GM12878 (cell line): ENCODE results near the gene BEND7. TPM values are rescaled to one million over a fixed set of nuclear protein-coding genes. Genes with fewer than 3 reads are reported as not detected.

Experiments
- ATAC-seq: fragments of 200-7000 bp; cut with Tn5 transposase; 3 replicates; pipeline ENCODE4 v1.9.1; 2020; ENCODE audit warnings: mild to moderate bottlenecking, moderate library complexity
- BruUV-seq: library from RNA; stranded (reverse); fragments of 400-500 nt; replicated peaks from 2 replicates; lab custom pipeline; 2021; lab: Mats Ljungman, UMichigan
- CTCF ChIA-PET: fragments of 300-600 bp; sonication (Branson Sonifier 250); formaldehyde crosslinking; extraction: SDS; loops from one replicate; lab custom pipeline; 2021; ENCODE audit warnings: inconsistent platforms; lab: Yijun Ruan, JAX
- POLR2A ChIA-PET: fragments of 350-600 bp; formaldehyde crosslinking; extraction: SDS; loops from one replicate; lab custom pipeline; 2021; ENCODE audit warnings: inconsistent platforms; lab: Charles Lee
- RAD21 ChIA-PET: fragments of 300-600 bp; sonication (Branson Sonifier 250); formaldehyde crosslinking; loops from one replicate; lab custom pipeline; 2023; ENCODE audit warnings: antibody characterized with exemption; ENCODE audit not compliant: unreplicated experiment; lab: Charles Lee
- SMC1A ChIA-PET: fragments of 300-600 bp; sonication (Branson Sonifier 250); formaldehyde crosslinking; loops from one replicate; lab custom pipeline; 2023; ENCODE audit not compliant: unreplicated experiment, uncharacterized antibody; lab: Charles Lee
- DNase-seq: peaks from one replicate; pipeline ENCODE4 v3.0.0-alpha.2; 2011; ENCODE audit warnings: low read depth, low spot score
- FAIRE-seq: peaks from 3 replicates; lab custom pipeline; 2011; peaks lifted over from hg19 to GRCh38; lab: Jason Lieb, UNC
- H2AFZ ChIP-seq: 2 replicates; pipeline ENCODE4 v1.6.0; 2011; ENCODE audit warnings: low read depth, low read length, control low read depth; ENCODE audit not compliant: control insufficient read depth
- H3K27ac ChIP-seq: 2 replicates; pipeline ENCODE4 v1.5.1; 2011; ENCODE audit warnings: control low read depth; ENCODE audit not compliant: control insufficient read depth, insufficient read depth
- H3K27me3 ChIP-seq, 2 experiments: replicated peaks in 1 of 2; 2 replicates each; pipeline versions ENCODE4 v1.6.0 to v1.6.1; 2011; ENCODE audit warnings: low read length in 1 of 2; ENCODE audit not compliant: control insufficient read depth in 2 of 2, insufficient read depth in 2 of 2
- H3K36me3 ChIP-seq, 2 experiments: 2 replicates each; pipeline ENCODE4 v1.5.1; 2011; ENCODE audit warnings: low read length in 1 of 2; ENCODE audit not compliant: control insufficient read depth in 2 of 2, insufficient read depth in 2 of 2
- H3K4me1 ChIP-seq: 2 replicates; pipeline ENCODE4 v1.6.1; 2011; ENCODE audit warnings: mild to moderate bottlenecking, low read length, moderate library complexity, mixed read lengths; ENCODE audit not compliant: control insufficient read depth, insufficient read depth
- H3K4me2 ChIP-seq: 2 replicates; pipeline ENCODE4 v1.6.0; 2011; ENCODE audit warnings: control low read depth; ENCODE audit not compliant: control insufficient read depth, insufficient read depth
- H3K4me3 ChIP-seq: fragments of 200-600 bp; sonication (generic); 2 replicates; pipeline ENCODE4 v1.5.1; 2016
- H3K79me2 ChIP-seq: 2 replicates; pipeline ENCODE4 v1.6.0; 2011; ENCODE audit warnings: low read length; ENCODE audit not compliant: control insufficient read depth, insufficient read depth
- H3K9ac ChIP-seq: 2 replicates; pipeline ENCODE4 v1.8.0; 2011; ENCODE audit warnings: low read length, control low read depth, mixed read lengths; ENCODE audit not compliant: control insufficient read depth, insufficient read depth
- H3K9me3 ChIP-seq: replicated peaks from 3 replicates; pipeline ENCODE4 v1.5.1; 2011; ENCODE audit warnings: mild to moderate bottlenecking, low read length; ENCODE audit not compliant: control insufficient read depth, insufficient read depth
- H4K20me1 ChIP-seq: 2 replicates; pipeline ENCODE4 v1.6.0; 2011; ENCODE audit not compliant: control insufficient read depth, insufficient read depth
- ATF7 ChIP-seq: fragments of 450-650 bp; IDR thresholded peaks from 2 replicates; pipeline ENCODE4 v1.6.1; 2016; ENCODE audit warnings: low read depth, mild to moderate bottlenecking
- CBX3 ChIP-seq: fragments of 200-600 bp; sonication (generic); IDR thresholded peaks from 2 replicates; pipeline ENCODE4 v1.6.1; 2016; ENCODE audit warnings: low read depth, borderline replicate concordance
- ETV6 ChIP-seq, 2 experiments: fragments of 450-650 bp in 1 of 2; IDR thresholded peaks in 1 of 2; conservative IDR thresholded peaks in 1 of 2; 2 replicates each; pipeline ENCODE4 v1.6.1; 2014; ENCODE audit warnings: antibody characterized with exemption in 1 of 2, borderline replicate concordance in 1 of 2, low read depth in 1 of 2, mild to moderate bottlenecking in 1 of 2, moderate library complexity in 1 of 2
- HDGF ChIP-seq: fragments of 450-650 bp; IDR thresholded peaks from 2 replicates; pipeline ENCODE4 v1.6.1; 2016; ENCODE audit warnings: antibody characterized with exemption
- KDM1A ChIP-seq: fragments of 200-600 bp; sonication (generic); IDR thresholded peaks from 2 replicates; pipeline ENCODE4 v1.6.1; 2016; ENCODE audit warnings: borderline replicate concordance
- KLF5 ChIP-seq: fragments of 450-650 bp; IDR thresholded peaks from 2 replicates; pipeline ENCODE4 v1.6.1; 2014; ENCODE audit warnings: mild to moderate bottlenecking; ENCODE audit not compliant: partially characterized antibody
- MTA2 ChIP-seq: fragments of 450-650 bp; IDR thresholded peaks from 2 replicates; pipeline ENCODE4 v1.6.1; 2016; ENCODE audit warnings: low read depth, mild to moderate bottlenecking, moderate library complexity
- PBX3 ChIP-seq: IDR thresholded peaks from 2 replicates; pipeline ENCODE4 v1.6.1; 2011; ENCODE audit warnings: mild to moderate bottlenecking, low read depth, low read length, moderate library complexity; ENCODE audit not compliant: insufficient replicate concordance
- RAD51 ChIP-seq: fragments of 450-650 bp; IDR thresholded peaks from 2 replicates; pipeline ENCODE4 v1.6.1; 2016; ENCODE audit warnings: moderate library complexity, mild to moderate bottlenecking, inconsistent platforms
- TARDBP ChIP-seq: IDR thresholded peaks from 2 replicates; pipeline ENCODE4 v1.6.1; 2016; ENCODE audit warnings: borderline replicate concordance
- ZBED1 ChIP-seq: IDR thresholded peaks from 2 replicates; pipeline ENCODE4 v1.6.1; 2016; ENCODE audit warnings: borderline replicate concordance
- WGBS: methylation state at CpG from one replicate; pipeline ENCODE4 v1.1.6; 2016; ENCODE audit warnings: low lambda C conversion rate; ENCODE audit not compliant: insufficient replicate concordance, insufficient coverage; ENCODE audit errors: missing lambda C conversion rate; 5-methylcytosine and 5-hydroxymethylcytosine counted together
- in situ Hi-C: fragments of 300-500 bp; cut with MboI; formaldehyde crosslinking; loops from 9 replicates; pipeline ENCODE4 v1.14.3; 2018; ENCODE audit warnings: mixed read lengths
- intact Hi-C: fragments of 100-400 bp; cut with micrococcal nuclease; formaldehyde crosslinking; loops from one replicate; pipeline ENCODE4 v1.14.2; 2022; ENCODE audit not compliant: unreplicated experiment
- polyA plus RNA-seq, 11 experiments: library from polyadenylated mRNA; depleted of rRNA in 4 of 11; unstranded in 6 of 11; stranded (reverse) in 5 of 11; fragments of >200 nt; fragmentation: Nextera tagmentation in 4 of 11; fragmentation: Illumina TruSeq in 1 of 11; extraction: Ambion mirVana in 4 of 11; extraction: Trizol in 1 of 11; gene quantifications; 1 replicate in 1 of 11; 2 replicates in 10 of 11; pipeline versions ENCODE4 v1.2.1 to v1.2.3, GENCODE V29; 2011 to 2016; ENCODE audit warnings: inconsistent platforms in 2 of 11, missing spikeins in 2 of 11, low read depth in 1 of 11
- total RNA-seq, 4 experiments: library from RNA; depleted of rRNA in 3 of 4; stranded (reverse); fragments of >200 nt in 3 of 4; fragmentation: Illumina TruSeq in 1 of 4; extraction: Trizol in 1 of 4; gene quantifications; 2 replicates each; pipeline versions ENCODE4 v1.2.1 to v1.2.3, GENCODE V29; 2013 to 2021
- TF ChIP-seq, protein P1 (sequence below): fragments of 450-650 bp; IDR thresholded peaks from 2 replicates; pipeline ENCODE4 v1.6.1; 2017; ENCODE audit warnings: mild to moderate bottlenecking, moderate library complexity

BEND7 gene
- total and polyA plus RNA-seq, 10 of the 15 experiments (the other 5 are each of a cell fraction or from before 2014, with no cell fraction given) = not detected

GRCh38 chr10:13573960-13574359 lies 45.1 kb upstream of the BEND7 start:
- Histone ChIP-seq H3K4me1 (no peaks in the 10 kb centered on the region), H3K4me2 (no peak overlapping the region), H3K36me3 (no peaks in the 10 kb centered on the region), H4K20me1 (no peaks in the 10 kb centered on the region), H3K9me3 (no peaks in the 10 kb centered on the region), H3K27me3 (peaks cover 0 to under 1% of the 10 kb centered on the region in 2 experiments; a peak in 1 of 4 replicates), H2AFZ (no peak overlapping the region), H3K27ac (no peak overlapping the region), H3K79me2 (no peaks in the 10 kb centered on the region), H3K4me3 (no peak overlapping the region), H3K9ac (no peak overlapping the region)
- in situ Hi-C loops = no loop called here
- no peak for DNase-seq
- no peak for ATAC-seq
- intact Hi-C loops = no loop called here
- ChIA-PET RAD21 (no interaction called here), POLR2A (no interaction called here), CTCF (interaction anchor here (0.7 to 1.2 kb wide), 2 partner anchors 24 to 518 kb away, joined by 3 read pairs; no protein-coding TSS in a partner anchor)
- no TSS peak for BruUV-seq
- no peak for FAIRE-seq
- WGBS = 47% methylated on average over 4 of the region's 4 CpGs
- TF ChIP-seq KDM1A (no peak), TARDBP (no peak), RAD51 (no peak), ZBED1 (no peak)
- TF ChIP-seq, all 136 proteins: peak for 0
- SMC1A ChIA-PET = no interaction called here

GRCh38 chr10:13571541-13571940 lies 42.7 kb upstream of the BEND7 start:
- ChIA-PET POLR2A (no interaction called here), SMC1A (interaction anchor here (1.3 kb wide), 1 partner anchor 23 kb away, joined by 3 read pairs; no protein-coding TSS in a partner anchor)
- BruUV-seq = no TSS peak
- TF ChIP-seq MTA2 (no peak), HDGF (no peak), KLF5 (no peak), CBX3 (no peak), PBX3 (no peak), ATF7 (no peak), ETV6 (conservative IDR thresholded peaks at IDR 0.05 in 1 of 2, IDR thresholded peaks at IDR 0.05 in 1 of 2; ENCODE audit: borderline replicate concordance in 1 of 2, low read depth in 1 of 2) (no peak)
- TF ChIP-seq, protein P1, sequence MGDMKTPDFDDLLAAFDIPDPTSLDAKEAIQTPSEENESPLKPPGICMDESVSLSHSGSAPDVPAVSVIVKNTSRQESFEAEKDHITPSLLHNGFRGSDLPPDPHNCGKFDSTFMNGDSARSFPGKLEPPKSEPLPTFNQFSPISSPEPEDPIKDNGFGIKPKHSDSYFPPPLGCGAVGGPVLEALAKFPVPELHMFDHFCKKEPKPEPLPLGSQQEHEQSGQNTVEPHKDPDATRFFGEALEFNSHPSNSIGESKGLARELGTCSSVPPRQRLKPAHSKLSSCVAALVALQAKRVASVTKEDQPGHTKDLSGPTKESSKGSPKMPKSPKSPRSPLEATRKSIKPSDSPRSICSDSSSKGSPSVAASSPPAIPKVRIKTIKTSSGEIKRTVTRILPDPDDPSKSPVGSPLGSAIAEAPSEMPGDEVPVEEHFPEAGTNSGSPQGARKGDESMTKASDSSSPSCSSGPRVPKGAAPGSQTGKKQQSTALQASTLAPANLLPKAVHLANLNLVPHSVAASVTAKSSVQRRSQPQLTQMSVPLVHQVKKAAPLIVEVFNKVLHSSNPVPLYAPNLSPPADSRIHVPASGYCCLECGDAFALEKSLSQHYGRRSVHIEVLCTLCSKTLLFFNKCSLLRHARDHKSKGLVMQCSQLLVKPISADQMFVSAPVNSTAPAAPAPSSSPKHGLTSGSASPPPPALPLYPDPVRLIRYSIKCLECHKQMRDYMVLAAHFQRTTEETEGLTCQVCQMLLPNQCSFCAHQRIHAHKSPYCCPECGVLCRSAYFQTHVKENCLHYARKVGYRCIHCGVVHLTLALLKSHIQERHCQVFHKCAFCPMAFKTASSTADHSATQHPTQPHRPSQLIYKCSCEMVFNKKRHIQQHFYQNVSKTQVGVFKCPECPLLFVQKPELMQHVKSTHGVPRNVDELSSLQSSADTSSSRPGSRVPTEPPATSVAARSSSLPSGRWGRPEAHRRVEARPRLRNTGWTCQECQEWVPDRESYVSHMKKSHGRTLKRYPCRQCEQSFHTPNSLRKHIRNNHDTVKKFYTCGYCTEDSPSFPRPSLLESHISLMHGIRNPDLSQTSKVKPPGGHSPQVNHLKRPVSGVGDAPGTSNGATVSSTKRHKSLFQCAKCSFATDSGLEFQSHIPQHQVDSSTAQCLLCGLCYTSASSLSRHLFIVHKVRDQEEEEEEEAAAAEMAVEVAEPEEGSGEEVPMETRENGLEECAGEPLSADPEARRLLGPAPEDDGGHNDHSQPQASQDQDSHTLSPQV = no peak

More at GRCh38 chr10:13571541-13571940, 42.7 kb upstream of the BEND7 start:
- no peaks in the 10 kb centered on the region for H3K36me3 ChIP-seq
- H4K20me1 ChIP-seq = no peaks in the 10 kb centered on the region
- no peak overlapping the region for H3K4me2 ChIP-seq
- H3K9me3 ChIP-seq = no peaks in the 10 kb centered on the region
- FAIRE-seq (no peak), ATAC-seq (no peak), DNase-seq (no peak)
- intact Hi-C loops = no loop called here
- in situ Hi-C loops = no loop called here
- H3K9ac ChIP-seq = no peak overlapping the region
- no peaks in the 10 kb centered on the region for H3K79me2 ChIP-seq
- no peak overlapping the region for H3K4me3 ChIP-seq
- no peaks in the 10 kb centered on the region for H3K4me1 ChIP-seq
- no peak overlapping the region for H3K27ac ChIP-seq
- no peak overlapping the region for H2AFZ ChIP-seq
- ChIA-PET RAD21 (no interaction called here), CTCF (interaction anchor here (1.5 kb wide), 1 partner anchor 15 kb away, joined by 4 read pairs; the partner anchor contains the start of gene PRPF18)
- WGBS = 28% methylated on average over 5 of the region's 5 CpGs
- H3K27me3 ChIP-seq = peaks cover 0 to 3% of the 10 kb centered on the region in 2 experiments; a peak in 1 of 4 replicates
